DOHH2 (cell line): ENCODE data around the gene IKZF2.

Source experiments
- H3F3A ChIP-seq: fragments of 200-600 bp; sonication (generic), shearing (Covaris generic); 2 replicates; pipeline ENCODE4 v1.6.0; 2016; ENCODE audit warnings: antibody characterized with exemption, mild to moderate bottlenecking; ENCODE audit not compliant: control insufficient read depth, insufficient read depth
- H3K27ac ChIP-seq: fragments of 200-600 bp; sonication (generic); 2 replicates; pipeline ENCODE4 v1.5.1; 2014; ENCODE audit warnings: low read depth, mild to moderate bottlenecking, low read length, moderate library complexity
- H3K27me3 ChIP-seq: fragments of 200-600 bp; sonication (generic); 2 replicates; pipeline ENCODE4 v1.6.1; 2014; ENCODE audit warnings: mild to moderate bottlenecking, low read length, mixed read lengths; ENCODE audit not compliant: control insufficient read depth
- H3K36me3 ChIP-seq: fragments of 200-600 bp; sonication (generic); 2 replicates; pipeline ENCODE4 v1.6.1; 2014; ENCODE audit warnings: mild to moderate bottlenecking, low read length, moderate library complexity, mixed read lengths; ENCODE audit not compliant: control insufficient read depth
- H3K4me1 ChIP-seq: fragments of 200-600 bp; sonication (generic); 2 replicates; pipeline ENCODE4 v1.6.1; 2014; ENCODE audit warnings: mild to moderate bottlenecking, low read length, mixed read lengths; ENCODE audit not compliant: control insufficient read depth
- H3K4me2 ChIP-seq: fragments of 200-600 bp; sonication (generic); 2 replicates; pipeline ENCODE4 v1.6.0; 2014; ENCODE audit warnings: mild to moderate bottlenecking, low read length, moderate library complexity
- H3K4me3 ChIP-seq: fragments of 200-600 bp; sonication (generic); 2 replicates; pipeline ENCODE4 v1.5.1; 2014; ENCODE audit warnings: mild to moderate bottlenecking, low read length, mixed read lengths
- H3K79me2 ChIP-seq: fragments of 200-600 bp; sonication (generic); 2 replicates; pipeline ENCODE4 v1.6.1; 2014; ENCODE audit warnings: mild to moderate bottlenecking, low read length, mixed read lengths; ENCODE audit not compliant: control insufficient read depth
- H3K9me2 ChIP-seq: fragments of 200-600 bp; sonication (generic); replicated peaks from 2 replicates; pipeline ENCODE4 v1.6.1; 2014; ENCODE audit warnings: mild to moderate bottlenecking, low read length, mixed read lengths; ENCODE audit not compliant: control insufficient read depth
- H3K9me3 ChIP-seq: fragments of 200-600 bp; sonication (generic); 2 replicates; pipeline ENCODE4 v1.6.1; 2014; ENCODE audit warnings: antibody characterized with exemption, low read length, mixed read lengths; ENCODE audit not compliant: control insufficient read depth, insufficient read depth
- H4K20me1 ChIP-seq: fragments of 200-600 bp; sonication (generic); 2 replicates; pipeline ENCODE4 v1.6.0; 2014; ENCODE audit warnings: low read depth, mild to moderate bottlenecking, antibody characterized with exemption, low read length, moderate library complexity; ENCODE audit not compliant: control insufficient read depth, insufficient read depth
- EZH2phosphoT487 ChIP-seq: fragments of 200-600 bp; sonication (generic); IDR thresholded peaks from 2 replicates; pipeline ENCODE4 v1.6.1; 2017; ENCODE audit warnings: borderline replicate concordance, mild to moderate bottlenecking, antibody characterized with exemption, low read length, moderate library complexity, mixed read lengths
- TF ChIP-seq, protein P1 (sequence below): fragments of 200-600 bp; sonication (generic); IDR thresholded peaks from one replicate; pipeline ENCODE4 v1.5.1; 2014; ENCODE audit warnings: antibody characterized with exemption, mild to moderate bottlenecking, low read depth, low read length; ENCODE audit not compliant: poor library complexity, severe bottlenecking

IKZF2 gene

GRCh38 chr2:213145715-213146242, 5.6 kb downstream of the IKZF2 start:
- no peak overlapping the region for H3K27ac ChIP-seq
- no peak overlapping the region for H3K4me3 ChIP-seq
- peaks cover under 1% of the 10 kb centered on the region for H3F3A ChIP-seq
- H3K79me2 ChIP-seq, result peaks cover 43% of the 10 kb centered on the region
- no peaks in the 10 kb centered on the region for H3K9me2 ChIP-seq
- H3K36me3 ChIP-seq, result peaks cover 46% of the 10 kb centered on the region
- 0 out of 2 replicates have a peak overlapping the region, but pooled peaks have one; percentile 1 for H3K4me2 ChIP-seq
- H3K27me3 ChIP-seq, result no peaks in the 10 kb centered on the region
- peaks cover 31% of the 10 kb centered on the region for H3K4me1 ChIP-seq
- H3K9me3 ChIP-seq, result no peaks in the 10 kb centered on the region
- H4K20me1 ChIP-seq, result no peaks in the 10 kb centered on the region
- TF ChIP-seq EZH2phosphoT487, result no peak
- TF ChIP-seq, protein P1, sequence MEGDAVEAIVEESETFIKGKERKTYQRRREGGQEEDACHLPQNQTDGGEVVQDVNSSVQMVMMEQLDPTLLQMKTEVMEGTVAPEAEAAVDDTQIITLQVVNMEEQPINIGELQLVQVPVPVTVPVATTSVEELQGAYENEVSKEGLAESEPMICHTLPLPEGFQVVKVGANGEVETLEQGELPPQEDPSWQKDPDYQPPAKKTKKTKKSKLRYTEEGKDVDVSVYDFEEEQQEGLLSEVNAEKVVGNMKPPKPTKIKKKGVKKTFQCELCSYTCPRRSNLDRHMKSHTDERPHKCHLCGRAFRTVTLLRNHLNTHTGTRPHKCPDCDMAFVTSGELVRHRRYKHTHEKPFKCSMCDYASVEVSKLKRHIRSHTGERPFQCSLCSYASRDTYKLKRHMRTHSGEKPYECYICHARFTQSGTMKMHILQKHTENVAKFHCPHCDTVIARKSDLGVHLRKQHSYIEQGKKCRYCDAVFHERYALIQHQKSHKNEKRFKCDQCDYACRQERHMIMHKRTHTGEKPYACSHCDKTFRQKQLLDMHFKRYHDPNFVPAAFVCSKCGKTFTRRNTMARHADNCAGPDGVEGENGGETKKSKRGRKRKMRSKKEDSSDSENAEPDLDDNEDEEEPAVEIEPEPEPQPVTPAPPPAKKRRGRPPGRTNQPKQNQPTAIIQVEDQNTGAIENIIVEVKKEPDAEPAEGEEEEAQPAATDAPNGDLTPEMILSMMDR, result no peak

GRCh38 chr2:213137064-213137463, 14.3 kb downstream of the IKZF2 start:
- Histone ChIP-seq H4K20me1 (no peaks in the 10 kb centered on the region), H3K27me3 (no peaks in the 10 kb centered on the region), H3K79me2 (peaks cover under 1% of the 10 kb centered on the region; the same call in 1 of the 2 replicates), H3K9me2 (no peaks in the 10 kb centered on the region), H3K9me3 (no peaks in the 10 kb centered on the region), H3F3A (no peaks in the 10 kb centered on the region), H3K36me3 (peaks cover 4% of the 10 kb centered on the region; the same call in 1 of the 2 replicates), H3K4me2 (no peak overlapping the region), H3K27ac (no peak overlapping the region), H3K4me1 (no peaks in the 10 kb centered on the region), H3K4me3 (no peak overlapping the region)
- TF ChIP-seq EZH2phosphoT487, result no peak
- TF ChIP-seq, protein P1, result no peak

DNA sequence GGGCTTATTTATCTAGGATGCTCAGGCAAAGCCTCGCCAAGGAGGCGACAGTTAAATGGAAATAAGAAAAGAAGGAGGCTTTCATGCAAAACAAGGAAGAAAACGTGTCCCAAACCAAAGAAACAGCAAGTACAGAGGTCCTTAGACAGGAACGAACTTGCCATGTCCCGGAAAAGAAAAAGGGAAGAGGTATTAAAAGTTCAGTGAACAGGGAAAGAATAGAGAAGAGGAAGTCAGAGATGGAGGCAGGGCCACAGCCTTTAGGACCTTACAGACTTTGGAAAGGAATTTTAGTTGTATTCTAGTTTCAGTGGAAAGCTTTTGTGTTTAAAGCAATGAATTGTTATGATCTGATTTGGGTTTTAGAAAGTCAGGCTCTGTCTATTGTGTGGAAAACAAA, 22.1 kb downstream of the IKZF2 start:
- Histone ChIP-seq H3K9me2 (no peaks in the 10 kb centered on the region), H3K27ac (no peak overlapping the region), H3K4me2 (no peak overlapping the region), H3F3A (no peaks in the 10 kb centered on the region), H3K36me3 (peaks cover 7% of the 10 kb centered on the region; the same call in 1 of the 2 replicates), H3K27me3 (no peaks in the 10 kb centered on the region), H3K4me1 (peaks cover 2% of the 10 kb centered on the region), H4K20me1 (peaks cover 3% of the 10 kb centered on the region; the same call in 1 of the 2 replicates), H3K79me2 (peaks cover 7% of the 10 kb centered on the region), H3K4me3 (no peak overlapping the region), H3K9me3 (no peaks in the 10 kb centered on the region)
- TF ChIP-seq EZH2phosphoT487, result no peak
- TF ChIP-seq, protein P1, result no peak
